ENCODE measurements around the gene GTF2I. TPM values are rescaled to one million over a fixed set of nuclear protein-coding genes. Genes with fewer than 3 reads are reported as not detected.
"Not testable (repeated sequence)": the region's sequence is repeated elsewhere in the genome, so short reads cannot be mapped to it uniquely, and the experiment has no call there.

Gene GTF2I
- polyA plus RNA-seq, 1 donor: 195 TPM

DNA sequence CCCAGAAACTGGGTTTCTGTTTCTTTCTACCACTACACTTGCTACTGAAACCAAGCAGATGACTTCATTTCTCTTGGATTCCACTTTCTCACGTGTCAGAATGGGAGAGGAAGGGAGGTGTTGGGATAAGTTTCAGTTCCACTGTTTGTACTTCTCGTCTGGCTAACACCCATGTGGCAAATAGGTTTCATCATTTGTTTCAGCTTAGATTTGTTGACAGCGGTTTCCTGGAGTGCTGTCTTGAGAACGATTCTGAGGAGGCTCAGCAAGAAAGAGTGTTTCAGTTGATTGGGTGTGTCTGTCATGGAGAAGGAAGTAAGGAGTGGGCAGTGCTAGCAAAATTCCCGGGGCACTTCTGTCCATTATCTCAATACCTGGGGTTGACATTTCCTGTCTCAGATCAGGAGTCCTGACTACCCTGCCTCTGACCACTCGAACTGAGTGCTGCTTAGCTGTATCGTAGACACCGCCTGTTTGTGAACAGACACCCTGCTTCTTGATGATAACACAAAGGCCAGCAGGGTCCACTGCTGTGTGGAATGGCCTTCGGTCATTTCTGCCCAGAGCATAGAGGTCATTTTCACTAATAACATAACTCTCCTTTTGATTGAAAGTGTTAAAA, 86.5 kb downstream of the GTF2I start:
- not testable (repeated sequence) for H3K4me1 ChIP-seq (ENCODE audit: control insufficient read depth, insufficient read depth, low read length); H3K4me3 ChIP-seq (ENCODE audit: low read length); H3K9me3 ChIP-seq (ENCODE audit: control insufficient read depth, low read depth, low read length); DNase-seq; H3K27ac ChIP-seq (ENCODE audit: low read length); H3K27me3 ChIP-seq (ENCODE audit: control insufficient read depth, insufficient read depth, low read length); H3K36me3 ChIP-seq (ENCODE audit: control insufficient read depth, insufficient read depth, low read length)
- WGBS (ENCODE audit: insufficient coverage, low lambda C conversion rate): no CpG with 5 or more reads among the region's 9 CpGs

DNA sequence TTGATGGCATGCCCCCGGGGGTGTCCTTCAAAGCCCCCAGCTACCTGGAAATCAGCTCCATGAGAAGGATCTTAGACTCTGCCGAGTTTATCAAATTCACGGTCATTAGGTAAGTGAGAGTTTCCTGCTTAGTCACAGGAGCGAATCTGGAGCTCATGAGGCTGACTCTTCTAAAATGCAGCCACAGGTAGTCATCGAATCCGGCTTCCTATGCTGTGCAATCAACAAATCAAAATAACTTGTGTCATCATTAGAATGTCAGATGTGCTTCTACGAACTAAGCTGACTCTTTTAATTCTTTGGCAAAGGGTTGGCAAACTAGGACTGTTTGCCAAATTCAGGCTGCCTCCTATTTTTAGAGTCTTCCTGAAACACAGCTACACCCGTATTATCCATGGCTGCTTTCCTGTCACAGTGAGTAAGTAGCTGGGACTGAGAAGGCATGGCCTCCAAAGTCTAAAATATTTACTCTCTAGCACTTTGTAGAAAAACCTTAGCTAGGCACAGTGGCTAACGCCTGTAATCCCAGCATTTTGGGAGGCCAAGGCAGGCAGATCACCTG, 96.5 kb downstream of the GTF2I start:
- H3K4me1 ChIP-seq (ENCODE audit: control insufficient read depth, insufficient read depth, low read length); H3K27me3 ChIP-seq (ENCODE audit: control insufficient read depth, insufficient read depth, low read length): not testable (repeated sequence)
- WGBS (ENCODE audit: insufficient coverage, low lambda C conversion rate): no CpG with 5 or more reads among the region's 9 CpGs

DNA sequence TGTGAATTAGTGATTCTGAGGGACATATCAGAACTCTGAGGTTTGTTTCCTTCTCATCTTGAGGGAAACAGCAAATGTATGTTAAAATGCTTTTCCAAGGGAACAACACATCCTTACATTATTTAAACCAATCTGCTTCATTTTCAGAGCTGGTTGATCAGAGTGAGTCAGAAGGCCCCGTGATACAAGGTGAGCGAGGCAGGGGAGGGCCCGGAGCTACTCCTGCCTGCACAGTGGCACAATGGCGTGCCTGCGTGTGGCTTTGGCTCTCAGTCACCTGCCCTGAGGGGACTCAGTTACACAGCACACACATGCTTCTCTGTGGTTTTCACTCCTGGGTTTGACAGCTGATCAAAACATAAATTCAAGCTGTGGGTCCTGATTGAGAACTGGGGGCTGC, 99.2 kb downstream of the GTF2I start:
- not testable (repeated sequence) for H3K4me1 ChIP-seq (ENCODE audit: control insufficient read depth, insufficient read depth, low read length); H3K9me3 ChIP-seq (ENCODE audit: control insufficient read depth, low read depth, low read length); H3K27me3 ChIP-seq (ENCODE audit: control insufficient read depth, insufficient read depth, low read length); H3K36me3 ChIP-seq (ENCODE audit: control insufficient read depth, insufficient read depth, low read length); H3K4me3 ChIP-seq (ENCODE audit: low read length); DNase-seq; H3K27ac ChIP-seq (ENCODE audit: low read length)
- no CpG with 5 or more reads among the region's 5 CpGs for WGBS (ENCODE audit: insufficient coverage, low lambda C conversion rate)

More for the DNA sequence above, 96.5 kb downstream of the GTF2I start:
- DNase-seq; H3K36me3 ChIP-seq (ENCODE audit: control insufficient read depth, insufficient read depth, low read length); H3K9me3 ChIP-seq (ENCODE audit: control insufficient read depth, low read depth, low read length); H3K4me3 ChIP-seq (ENCODE audit: low read length); H3K27ac ChIP-seq (ENCODE audit: low read length): not testable (repeated sequence)

DNA sequence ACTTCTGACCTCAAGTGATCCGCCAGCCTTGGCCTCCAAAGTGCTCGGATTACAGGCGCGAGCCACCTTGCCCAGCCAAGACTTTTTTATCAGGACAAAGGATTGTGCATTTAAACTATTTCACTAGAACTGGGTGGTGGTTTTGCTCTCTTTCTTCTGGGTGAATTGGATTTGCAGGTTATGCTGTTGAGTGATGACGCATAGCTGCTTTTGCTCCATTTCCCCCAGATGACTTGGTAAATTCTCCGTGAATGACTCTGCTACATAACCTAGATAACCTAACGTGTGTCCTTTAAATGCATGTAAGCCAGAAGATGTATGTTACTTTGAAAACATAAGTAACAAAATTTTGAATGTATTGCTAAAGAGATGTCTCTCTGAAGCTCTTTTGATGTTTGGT, 100.8 kb downstream of the GTF2I start:
- H3K9me3 ChIP-seq (ENCODE audit: control insufficient read depth, low read depth, low read length); H3K27me3 ChIP-seq (ENCODE audit: control insufficient read depth, insufficient read depth, low read length); H3K4me1 ChIP-seq (ENCODE audit: control insufficient read depth, insufficient read depth, low read length); H3K4me3 ChIP-seq (ENCODE audit: low read length); H3K27ac ChIP-seq (ENCODE audit: low read length); H3K36me3 ChIP-seq (ENCODE audit: control insufficient read depth, insufficient read depth, low read length); DNase-seq: not testable (repeated sequence)
- no CpG with 5 or more reads among the region's 7 CpGs for WGBS (ENCODE audit: insufficient coverage, low lambda C conversion rate)

DNA sequence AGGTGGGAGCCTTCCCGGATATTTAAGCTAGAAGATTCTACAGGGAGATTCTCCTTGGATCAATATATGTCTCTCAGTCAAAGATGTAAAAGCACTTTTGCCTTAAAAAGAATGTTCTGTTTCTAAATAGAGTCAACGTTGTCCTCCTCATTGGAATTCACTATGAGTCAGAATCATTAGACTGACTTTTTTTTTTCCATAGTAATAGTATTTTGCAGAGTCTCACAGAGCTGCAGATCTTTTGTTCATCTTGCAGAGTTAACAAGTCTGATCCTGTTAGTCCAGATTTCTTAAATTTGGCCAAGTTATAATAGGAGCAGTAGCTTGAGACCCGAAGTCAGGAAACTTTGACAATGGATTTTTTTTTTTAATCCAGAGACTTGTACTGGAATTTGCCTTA, 101.5 kb downstream of the GTF2I start:
- not testable (repeated sequence) for DNase-seq
- WGBS (ENCODE audit: insufficient coverage, low lambda C conversion rate): no CpG with 5 or more reads among the region's 3 CpGs

DNA sequence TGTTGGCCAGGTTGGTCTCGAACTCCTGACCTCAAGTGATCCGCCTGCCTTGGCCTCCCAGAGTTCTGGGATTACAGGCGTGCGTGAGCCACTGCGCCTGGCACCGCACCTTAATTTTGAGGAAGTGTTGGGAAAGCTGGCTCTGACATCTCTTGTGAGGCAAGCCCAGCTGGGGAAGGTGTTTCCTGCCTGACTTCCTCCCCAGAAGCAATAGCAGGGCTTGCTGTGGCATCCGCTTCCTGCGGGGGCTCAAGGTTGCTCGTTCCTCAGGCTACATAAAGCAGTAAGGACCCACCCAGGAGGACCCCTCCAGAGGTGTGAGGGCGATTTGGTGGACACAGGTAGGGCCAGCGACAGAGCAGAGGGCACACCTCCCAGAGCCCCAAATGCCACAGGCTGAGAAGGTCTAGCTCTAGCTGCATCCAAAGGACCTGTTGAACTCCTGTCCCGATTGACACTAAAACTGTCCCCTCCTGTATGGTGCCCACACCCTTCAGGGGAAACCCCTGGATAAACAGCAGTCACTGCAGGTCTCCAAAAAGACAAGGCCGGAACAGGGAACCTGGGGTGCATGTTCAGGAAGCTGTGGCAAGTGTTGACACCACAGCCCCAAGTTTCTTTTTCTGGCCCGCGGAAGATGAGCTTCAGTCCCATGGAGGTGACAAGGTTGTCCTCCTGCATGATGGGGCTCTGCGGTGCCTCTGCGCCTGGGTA, 107.8 kb downstream of the GTF2I start:
- WGBS (ENCODE audit: insufficient coverage, low lambda C conversion rate): no CpG with 5 or more reads among the region's 17 CpGs
- not testable (repeated sequence) for H3K27ac ChIP-seq (ENCODE audit: low read length); DNase-seq; H3K9me3 ChIP-seq (ENCODE audit: control insufficient read depth, low read depth, low read length); H3K4me3 ChIP-seq (ENCODE audit: low read length); H3K36me3 ChIP-seq (ENCODE audit: control insufficient read depth, insufficient read depth, low read length); H3K4me1 ChIP-seq (ENCODE audit: control insufficient read depth, insufficient read depth, low read length); H3K27me3 ChIP-seq (ENCODE audit: control insufficient read depth, insufficient read depth, low read length)

More for the DNA sequence above, 101.5 kb downstream of the GTF2I start:
- H3K27ac ChIP-seq (ENCODE audit: low read length); H3K36me3 ChIP-seq (ENCODE audit: control insufficient read depth, insufficient read depth, low read length); H3K4me1 ChIP-seq (ENCODE audit: control insufficient read depth, insufficient read depth, low read length); H3K27me3 ChIP-seq (ENCODE audit: control insufficient read depth, insufficient read depth, low read length); H3K4me3 ChIP-seq (ENCODE audit: low read length); H3K9me3 ChIP-seq (ENCODE audit: control insufficient read depth, low read depth, low read length): not testable (repeated sequence)

DNA sequence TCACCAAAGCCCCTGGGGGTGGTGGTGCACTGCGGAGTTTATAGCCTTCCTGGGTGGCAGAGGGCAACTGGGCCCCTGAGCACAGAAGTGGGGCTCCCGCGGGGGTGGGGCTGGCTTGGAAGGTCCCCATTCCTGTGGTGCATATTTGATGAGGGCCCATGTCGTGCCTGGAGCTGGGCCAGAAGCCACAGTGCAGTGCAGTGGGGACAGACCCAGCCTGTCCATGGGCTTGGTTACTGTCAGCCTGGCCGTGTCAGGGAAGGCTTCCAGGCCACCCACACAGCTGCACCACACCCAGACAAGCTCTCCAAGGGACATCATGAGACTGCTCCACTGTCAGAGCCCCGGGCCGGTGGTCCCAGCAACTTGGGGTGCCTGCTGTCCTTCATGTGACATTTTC, 109.0 kb downstream of the GTF2I start:
- not testable (repeated sequence) for H3K27me3 ChIP-seq (ENCODE audit: control insufficient read depth, insufficient read depth, low read length); H3K36me3 ChIP-seq (ENCODE audit: control insufficient read depth, insufficient read depth, low read length); H3K4me3 ChIP-seq (ENCODE audit: low read length); H3K27ac ChIP-seq (ENCODE audit: low read length); DNase-seq; H3K4me1 ChIP-seq (ENCODE audit: control insufficient read depth, insufficient read depth, low read length); H3K9me3 ChIP-seq (ENCODE audit: control insufficient read depth, low read depth, low read length)
- no CpG with 5 or more reads among the region's 7 CpGs for WGBS (ENCODE audit: insufficient coverage, low lambda C conversion rate)

DNA sequence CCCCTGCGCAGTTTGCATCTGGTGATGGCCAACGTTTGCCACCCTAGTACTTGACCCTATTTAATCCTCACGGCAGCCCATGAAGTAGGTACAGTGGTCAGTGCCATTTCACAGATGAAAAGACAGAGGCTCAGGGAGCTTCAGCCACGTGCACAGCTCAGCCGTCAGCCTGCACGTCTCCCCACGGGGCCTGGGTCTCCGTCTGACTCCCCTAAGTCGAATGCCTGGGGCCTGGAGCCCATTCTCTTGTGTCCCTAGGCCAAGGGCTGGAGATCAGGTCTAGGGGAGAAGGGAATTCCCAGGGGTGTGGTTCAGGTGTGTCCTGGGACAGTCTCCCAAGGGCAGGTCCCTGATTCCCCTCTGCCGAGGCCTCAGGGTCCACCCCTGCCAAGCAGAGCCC, 109.5 kb downstream of the GTF2I start:
- H3K27me3 ChIP-seq (ENCODE audit: control insufficient read depth, insufficient read depth, low read length); H3K4me1 ChIP-seq (ENCODE audit: control insufficient read depth, insufficient read depth, low read length); H3K4me3 ChIP-seq (ENCODE audit: low read length); DNase-seq; H3K36me3 ChIP-seq (ENCODE audit: control insufficient read depth, insufficient read depth, low read length); H3K27ac ChIP-seq (ENCODE audit: low read length); H3K9me3 ChIP-seq (ENCODE audit: control insufficient read depth, low read depth, low read length): not testable (repeated sequence)
- WGBS (ENCODE audit: insufficient coverage, low lambda C conversion rate): no CpG with 5 or more reads among the region's 10 CpGs

DNA sequence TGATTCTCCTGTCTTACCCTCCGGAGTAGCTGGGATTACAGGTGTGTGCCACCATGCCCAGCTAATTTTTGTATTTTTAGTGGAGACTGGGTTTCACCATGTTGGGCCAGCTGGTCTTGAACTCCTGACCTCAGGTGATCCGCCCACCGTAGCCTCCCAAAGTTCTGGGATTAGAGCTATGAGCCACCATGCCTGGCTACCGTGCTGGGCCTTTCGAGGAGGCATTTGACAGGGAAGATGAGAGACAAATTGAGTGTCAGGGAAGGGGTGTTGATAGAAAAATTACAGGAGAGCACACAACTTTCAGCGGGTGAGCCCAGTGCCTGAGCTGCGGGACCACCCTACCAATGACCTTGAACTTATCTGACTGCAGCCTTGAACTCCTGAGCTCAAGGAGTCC, 112.5 kb downstream of the GTF2I start:
- WGBS (ENCODE audit: insufficient coverage, low lambda C conversion rate): no CpG with 5 or more reads among the region's 7 CpGs
- not testable (repeated sequence) for DNase-seq; H3K4me1 ChIP-seq (ENCODE audit: control insufficient read depth, insufficient read depth, low read length); H3K27me3 ChIP-seq (ENCODE audit: control insufficient read depth, insufficient read depth, low read length); H3K4me3 ChIP-seq (ENCODE audit: low read length); H3K9me3 ChIP-seq (ENCODE audit: control insufficient read depth, low read depth, low read length); H3K27ac ChIP-seq (ENCODE audit: low read length); H3K36me3 ChIP-seq (ENCODE audit: control insufficient read depth, insufficient read depth, low read length)

DNA sequence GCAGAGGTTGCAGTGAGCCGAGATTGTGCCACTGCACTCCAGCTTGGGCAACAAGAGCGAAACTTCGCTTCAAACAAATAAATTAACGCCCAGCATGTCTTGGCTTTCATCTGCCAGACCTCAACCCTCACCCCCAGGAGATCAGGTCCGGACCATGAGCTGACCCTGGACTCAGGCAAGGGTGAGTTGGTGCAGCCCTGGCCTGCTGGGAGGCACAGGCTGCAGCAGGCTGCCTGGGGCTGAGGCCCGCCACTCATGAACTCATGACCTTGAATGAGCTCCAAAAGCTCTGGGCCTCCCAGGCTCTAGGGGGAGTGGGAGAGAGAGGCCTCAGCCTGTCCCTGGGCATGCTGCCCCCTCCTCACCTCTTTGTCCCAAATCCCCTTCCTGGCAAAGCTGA, 114.6 kb downstream of the GTF2I start:
- DNase-seq; H3K9me3 ChIP-seq (ENCODE audit: control insufficient read depth, low read depth, low read length); H3K27me3 ChIP-seq (ENCODE audit: control insufficient read depth, insufficient read depth, low read length); H3K27ac ChIP-seq (ENCODE audit: low read length); H3K36me3 ChIP-seq (ENCODE audit: control insufficient read depth, insufficient read depth, low read length); H3K4me1 ChIP-seq (ENCODE audit: control insufficient read depth, insufficient read depth, low read length); H3K4me3 ChIP-seq (ENCODE audit: low read length): not testable (repeated sequence)
- WGBS (ENCODE audit: insufficient coverage, low lambda C conversion rate): no CpG with 5 or more reads among the region's 6 CpGs

All from large intestine (tissue), 3 donors.